ENCODE measurements around the gene MOV10. TPM values are rescaled to one million over a fixed set of nuclear protein-coding genes. Genes with fewer than 3 reads are reported as not detected.
A peak's percentile ranks its signal among the peaks of the same experiment; 100 is the strongest.

Gene MOV10
- total and polyA plus RNA-seq, 2 of the 8 experiments (the other 6 are each of a cell fraction or from before 2014, with no cell fraction given) = 57.3 to 109 TPM

DNA sequence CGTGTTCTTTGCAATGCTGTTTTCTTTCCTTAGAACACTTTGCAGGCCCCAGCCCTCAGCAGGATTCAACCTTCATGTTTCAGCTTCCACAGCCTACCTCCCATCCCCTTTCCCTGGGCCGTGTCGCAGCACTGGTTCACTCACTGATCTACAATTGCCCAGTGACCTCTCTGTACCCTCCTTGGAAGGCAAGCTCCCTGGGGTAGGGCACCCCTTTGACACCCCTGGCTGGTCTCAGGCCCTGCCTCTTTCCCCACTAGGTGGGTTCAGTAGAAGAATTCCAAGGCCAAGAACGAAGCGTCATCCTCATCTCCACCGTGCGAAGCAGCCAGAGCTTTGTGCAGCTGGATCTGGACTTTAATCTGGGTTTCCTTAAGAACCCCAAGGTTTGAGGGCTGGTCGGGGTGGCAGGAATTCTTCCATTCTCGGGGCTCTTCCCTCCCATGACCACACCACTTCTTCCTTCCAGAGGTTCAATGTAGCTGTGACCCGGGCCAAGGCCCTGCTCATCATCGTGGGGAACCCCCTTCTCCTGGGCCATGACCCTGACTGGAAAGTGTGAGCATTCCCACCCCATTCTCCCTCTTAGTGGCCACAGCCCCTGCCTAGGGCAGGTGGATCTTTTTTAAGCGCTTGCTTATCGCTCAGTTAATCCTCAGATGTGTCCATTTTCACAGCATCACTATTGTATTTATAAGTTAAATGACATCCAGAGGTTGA is 25.1 kb downstream of the MOV10 start:
- Histone ChIP-seq H2BK120ac (replicated peaks; ENCODE audit: low read depth, low read length) (no peak overlapping the region), H2AK5ac (ENCODE audit: low read depth, low read length) (no peak overlapping the region), H2BK20ac (ENCODE audit: low read length) (no peak overlapping the region), H4K8ac (ENCODE audit: extremely low read depth, insufficient read depth, low read length) (no peak overlapping the region), H2AFZ (ENCODE audit: low read length) (no peak overlapping the region), H3K4me1 (replicated peaks in 1 of 4; ENCODE audit: control insufficient read depth in 3 of 4, insufficient read depth in 4 of 4, low read length in 3 of 4) (peaks cover 7 to 44% (median 23%) of the 10 kb centered on the region in 4 experiments; a peak in 6 of 7 replicates), H3K27me3 (replicated peaks in 1 of 4; ENCODE audit: control insufficient read depth in 3 of 4, extremely low read depth in 1 of 4, insufficient read depth in 3 of 4, low read length in 3 of 4) (peaks cover 0 to 7% (median 2%) of the 10 kb centered on the region in 4 experiments; a peak in 2 of 7 replicates), H4K5ac (ENCODE audit: insufficient read length, low read depth, low read length) (no peak overlapping the region), H3K4me3 (ENCODE audit: extremely low read depth in 1 of 4, insufficient read depth in 2 of 4, low read depth in 3 of 4, low read length in 4 of 4) (no peak overlapping the region), H4K20me1 (replicated peaks in 1 of 2; ENCODE audit: control insufficient read depth in 1 of 2, insufficient read depth in 2 of 2, low read length in 2 of 2) (peaks cover 12 to 29% of the 10 kb centered on the region in 2 experiments), H2BK12ac (ENCODE audit: low read depth, low read length) (no peak overlapping the region), H3K36me3 (ENCODE audit: control insufficient read depth in 2 of 4, insufficient read depth in 4 of 4, low read length in 3 of 4) (peaks cover 9 to 34% (median 24%) of the 10 kb centered on the region in 4 experiments), H3K9ac (replicated peaks in 1 of 4; ENCODE audit: extremely low read depth in 1 of 4, low read depth in 3 of 4, low read length in 3 of 4) (no peak overlapping the region), H3K18ac (ENCODE audit: extremely low read depth, low read length) (no peak overlapping the region), H3K23me2 (ENCODE audit: low read depth, low read length) (peaks cover 1% of the 10 kb centered on the region; the same call in 1 of the 2 replicates), H3K23ac (ENCODE audit: insufficient read length) (no peak overlapping the region), H3K79me1 (ENCODE audit: low read depth, low read length) (no peaks in the 10 kb centered on the region), H4K91ac (replicated peaks; ENCODE audit: insufficient read length, low read length) (no peak overlapping the region), H3K4me2 (ENCODE audit: insufficient read depth in 1 of 2, low read depth in 2 of 2, low read length in 2 of 2) (peak overlapping the region in 1 of 2 experiments; percentile 12; a peak in 1 of 4 replicates), H3K14ac (ENCODE audit: insufficient read length) (no peak overlapping the region), H3K9me3 (ENCODE audit: insufficient read depth in 2 of 2, low read depth in 1 of 2, low read length in 1 of 2) (no peaks in the 10 kb centered on the region), H3K79me2 (ENCODE audit: control insufficient read depth in 1 of 2, insufficient read depth in 2 of 2, low read length in 2 of 2) (no peaks in the 10 kb centered on the region), H3K27ac (ENCODE audit: low read depth, low read length) (no peak overlapping the region), H2BK5ac (ENCODE audit: low read depth, low read length) (no peak overlapping the region), H2BK15ac (ENCODE audit: low read length) (no peak overlapping the region), H3K4ac (replicated peaks; ENCODE audit: insufficient read length, low read depth, low read length) (no peak overlapping the region), H3K56ac (replicated peaks; ENCODE audit: insufficient read length, low read depth, low read length) (no peak overlapping the region)
- ChIA-PET CTCF (ENCODE audit: partially characterized antibody) (interaction anchor here (0.8 to 9.8 kb wide), 5 partner anchors 10 to 224 kb away, joined by 3 to 63 read pairs (median 4); partner anchors contain the start of genes MOV10 and PPM1J), POLR2A (ENCODE audit: partially characterized antibody) (interaction anchor here (0.6 to 6.8 kb wide), 9 partner anchors 11 to 378 kb away, joined by 3 to 76 read pairs (median 5); partner anchors contain the start of genes MOV10, PPM1J and ST7L)
- 94% methylated on average over 13 of the region's 13 CpGs; no CpG with 5 or more reads in 1 of the 2 experiments for WGBS, 2 experiments (ENCODE audit: extremely low coverage in 1 of 2, insufficient coverage in 1 of 2, insufficient read length in 1 of 2, insufficient replicate concordance in 2 of 2, low coverage in 1 of 2, low lambda C conversion rate in 2 of 2, missing lambda C conversion rate in 1 of 2)
- TF ChIP-seq MAFK (IDR thresholded peaks at IDR 0.05; ENCODE audit: low read depth, low read length) = no peak
- no peak for TF ChIP-seq BCL11A (IDR thresholded peaks at IDR 0.05; ENCODE audit: low read depth in 2 of 2, low read length in 2 of 2)
- TF ChIP-seq KDM5A (IDR thresholded peaks at IDR 0.05; ENCODE audit: low read length) = no peak
- TF ChIP-seq CTBP2 (IDR thresholded peaks at IDR 0.05; ENCODE audit: borderline replicate concordance, insufficient read depth, insufficient read length, low read length) = no peak
- no peak for TF ChIP-seq SUZ12 (IDR thresholded peaks at IDR 0.05; ENCODE audit: low read length)
- TF ChIP-seq, protein P1, sequence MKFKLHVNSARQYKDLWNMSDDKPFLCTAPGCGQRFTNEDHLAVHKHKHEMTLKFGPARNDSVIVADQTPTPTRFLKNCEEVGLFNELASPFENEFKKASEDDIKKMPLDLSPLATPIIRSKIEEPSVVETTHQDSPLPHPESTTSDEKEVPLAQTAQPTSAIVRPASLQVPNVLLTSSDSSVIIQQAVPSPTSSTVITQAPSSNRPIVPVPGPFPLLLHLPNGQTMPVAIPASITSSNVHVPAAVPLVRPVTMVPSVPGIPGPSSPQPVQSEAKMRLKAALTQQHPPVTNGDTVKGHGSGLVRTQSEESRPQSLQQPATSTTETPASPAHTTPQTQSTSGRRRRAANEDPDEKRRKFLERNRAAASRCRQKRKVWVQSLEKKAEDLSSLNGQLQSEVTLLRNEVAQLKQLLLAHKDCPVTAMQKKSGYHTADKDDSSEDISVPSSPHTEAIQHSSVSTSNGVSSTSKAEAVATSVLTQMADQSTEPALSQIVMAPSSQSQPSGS (IDR thresholded peaks at IDR 0.05; ENCODE audit: low read length) = no peak
- no peak for TF ChIP-seq KDM4A (IDR thresholded peaks at IDR 0.05; ENCODE audit: low read depth, low read length, severe bottlenecking)
- FAIRE-seq = no peak
- no peak for DNase-seq (ENCODE audit: low read depth in 1 of 2, low spot score in 2 of 2)
